Measurements from ENCODE around the gene MAP1LC3B2. TPM values are rescaled to one million over a fixed set of nuclear protein-coding genes. Genes with fewer than 3 reads are reported as not detected.

The MAP1LC3B2 gene
- total RNA-seq, 2 donors from 2014 or later: not detected

DNA sequence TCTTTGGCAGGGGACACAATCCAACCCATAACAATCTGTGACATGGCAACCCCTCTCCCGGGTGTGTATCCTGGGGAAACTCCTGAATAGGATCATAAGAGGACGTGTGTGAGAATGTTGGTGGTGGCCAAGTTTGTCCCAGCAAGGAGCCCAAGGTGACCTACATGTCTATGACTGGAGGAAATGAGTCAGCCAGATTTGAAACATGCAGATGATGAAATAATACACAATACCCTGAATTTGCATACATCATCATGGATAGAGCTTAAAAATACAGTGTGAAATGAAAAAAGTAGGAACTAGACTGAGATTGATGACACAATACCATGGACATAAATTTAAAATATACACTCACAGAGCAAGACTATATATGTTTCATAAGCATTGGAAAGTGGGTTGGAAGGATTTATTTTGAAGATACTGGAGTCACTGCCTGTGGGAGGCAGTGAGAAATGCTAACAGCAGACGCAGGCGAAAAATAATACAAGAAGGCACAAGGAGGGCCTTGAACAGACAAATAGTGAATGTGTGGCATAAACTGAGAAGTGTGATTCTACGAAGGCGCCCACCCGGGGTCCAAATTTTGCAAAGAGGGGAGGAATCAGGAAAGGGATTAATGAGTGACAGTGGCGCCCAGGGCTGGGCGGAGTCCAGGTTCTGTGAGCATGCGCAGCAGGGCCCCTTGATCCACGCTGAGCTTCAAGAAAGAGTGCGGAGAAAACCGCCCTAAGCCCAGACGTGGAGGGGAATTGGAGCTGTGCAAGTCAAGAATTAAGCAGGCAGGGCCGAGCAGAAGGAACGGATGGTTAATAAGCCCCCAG, 7.0 kb upstream of the MAP1LC3B2 start:
- intact Hi-C loops (cut with DNase I): no loop called here
- Histone ChIP-seq H3K4me3 (no peak overlapping the region), H3K36me3 (replicated peaks in 1 of 2; ENCODE audit: insufficient read depth in 1 of 2, low read depth in 2 of 2) (no peaks in the 10 kb centered on the region), H3K4me1 (no peaks in the 10 kb centered on the region), H3K27me3 (no peaks in the 10 kb centered on the region), H3K27ac (no peak overlapping the region), H3K9me3 (no peaks in the 10 kb centered on the region)
- TF ChIP-seq, protein P1, sequence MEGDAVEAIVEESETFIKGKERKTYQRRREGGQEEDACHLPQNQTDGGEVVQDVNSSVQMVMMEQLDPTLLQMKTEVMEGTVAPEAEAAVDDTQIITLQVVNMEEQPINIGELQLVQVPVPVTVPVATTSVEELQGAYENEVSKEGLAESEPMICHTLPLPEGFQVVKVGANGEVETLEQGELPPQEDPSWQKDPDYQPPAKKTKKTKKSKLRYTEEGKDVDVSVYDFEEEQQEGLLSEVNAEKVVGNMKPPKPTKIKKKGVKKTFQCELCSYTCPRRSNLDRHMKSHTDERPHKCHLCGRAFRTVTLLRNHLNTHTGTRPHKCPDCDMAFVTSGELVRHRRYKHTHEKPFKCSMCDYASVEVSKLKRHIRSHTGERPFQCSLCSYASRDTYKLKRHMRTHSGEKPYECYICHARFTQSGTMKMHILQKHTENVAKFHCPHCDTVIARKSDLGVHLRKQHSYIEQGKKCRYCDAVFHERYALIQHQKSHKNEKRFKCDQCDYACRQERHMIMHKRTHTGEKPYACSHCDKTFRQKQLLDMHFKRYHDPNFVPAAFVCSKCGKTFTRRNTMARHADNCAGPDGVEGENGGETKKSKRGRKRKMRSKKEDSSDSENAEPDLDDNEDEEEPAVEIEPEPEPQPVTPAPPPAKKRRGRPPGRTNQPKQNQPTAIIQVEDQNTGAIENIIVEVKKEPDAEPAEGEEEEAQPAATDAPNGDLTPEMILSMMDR (IDR thresholded peaks at IDR 0.05): no peak
- TF ChIP-seq POLR2A (IDR thresholded peaks at IDR 0.05): no peak
- DNase-seq (no peak), ATAC-seq (no peak)
- WGBS, 2 donors: 83 to 88% methylated on average over 16 of the region's 16 CpGs

DNA sequence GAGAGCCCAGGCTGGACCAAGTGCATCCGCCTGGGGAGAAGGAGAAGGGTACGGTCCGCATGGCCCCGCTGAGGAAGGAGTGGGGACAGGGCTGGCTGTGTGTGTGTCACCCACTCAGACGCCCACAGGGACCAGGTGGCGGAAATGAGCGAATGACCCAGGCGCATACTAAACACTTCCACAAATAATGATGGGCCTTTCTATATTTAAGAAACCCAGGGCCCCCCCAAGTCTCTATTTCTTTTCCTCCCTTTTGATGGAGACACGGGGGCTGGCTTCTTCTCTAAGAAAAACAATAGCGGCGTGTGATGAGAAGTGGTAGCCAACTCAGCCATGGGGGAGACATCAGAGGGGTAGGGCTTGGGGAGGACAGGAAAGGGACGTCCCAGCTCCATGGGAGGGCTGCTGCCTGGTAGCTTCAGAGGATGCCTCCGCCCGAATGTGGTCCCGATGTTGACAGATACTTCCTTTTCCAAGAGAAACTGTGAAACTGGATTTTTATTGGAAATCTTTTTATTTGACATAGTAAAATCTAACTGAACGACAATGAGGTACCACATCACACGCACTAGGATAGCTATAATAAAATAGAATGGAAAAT, 6.3 kb upstream of the MAP1LC3B2 start:
- WGBS, 2 donors: 90% methylated on average over 17 of the region's 17 CpGs
- TF ChIP-seq POLR2A (IDR thresholded peaks at IDR 0.05): no peak
- TF ChIP-seq, protein P1 (IDR thresholded peaks at IDR 0.05): no peak
- no peaks in the 10 kb centered on the region for H3K4me1 ChIP-seq

DNA sequence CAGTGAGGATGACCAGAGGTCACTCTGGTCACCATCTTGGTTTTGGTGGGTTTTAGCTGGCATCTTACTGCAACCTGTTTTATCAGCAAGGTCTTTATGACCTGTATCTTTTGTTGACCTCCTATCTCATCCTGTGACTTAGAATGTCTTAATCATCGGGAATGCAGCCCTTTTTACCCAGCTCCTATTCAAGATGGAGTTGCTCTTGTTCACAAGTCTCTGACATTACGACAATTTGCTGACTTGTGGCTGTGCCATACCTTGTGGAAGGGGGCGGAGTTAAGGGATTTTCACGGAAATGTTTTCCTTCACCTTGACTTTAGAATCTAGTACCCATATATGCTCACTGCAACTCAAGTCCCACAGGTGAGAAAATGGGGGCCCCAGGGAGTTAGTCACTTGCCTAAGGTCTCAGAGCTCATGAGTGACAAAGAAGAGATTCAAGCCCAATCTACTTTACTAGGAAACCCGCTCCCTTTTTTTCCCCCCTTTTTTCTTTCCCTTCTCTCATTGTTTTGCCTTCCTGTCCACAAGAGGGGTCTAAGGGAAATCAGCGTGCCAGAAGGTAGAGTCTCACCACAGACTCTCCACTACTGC, 2.7 kb upstream of the MAP1LC3B2 start:
- no peaks in the 10 kb centered on the region for H3K36me3 ChIP-seq (replicated peaks in 1 of 2; ENCODE audit: insufficient read depth in 1 of 2, low read depth in 2 of 2)
- TF ChIP-seq POLR2A (IDR thresholded peaks at IDR 0.05): no peak
- TF ChIP-seq, protein P1 (IDR thresholded peaks at IDR 0.05): no peak
- DNase-seq: no peak
- H3K27me3 ChIP-seq: no peaks in the 10 kb centered on the region
- H3K4me3 ChIP-seq: no peak overlapping the region
- WGBS, 2 donors: 89 to 92% methylated on average over 6 of the region's 6 CpGs
- H3K4me1 ChIP-seq: peaks cover 12% of the 10 kb centered on the region
- H3K27ac ChIP-seq: no peak overlapping the region
- intact Hi-C loops (cut with DNase I): no loop called here
- no peak for ATAC-seq
- no peaks in the 10 kb centered on the region for H3K9me3 ChIP-seq

More for the DNA sequence above, 6.3 kb upstream of the MAP1LC3B2 start:
- DNase-seq (no peak), ATAC-seq (no peak)
- Histone ChIP-seq H3K9me3 (no peaks in the 10 kb centered on the region), H3K27me3 (no peaks in the 10 kb centered on the region), H3K27ac (no peak overlapping the region), H3K36me3 (replicated peaks in 1 of 2; ENCODE audit: insufficient read depth in 1 of 2, low read depth in 2 of 2) (no peaks in the 10 kb centered on the region), H3K4me3 (no peak overlapping the region)
- intact Hi-C loops (cut with DNase I): no loop called here

DNA sequence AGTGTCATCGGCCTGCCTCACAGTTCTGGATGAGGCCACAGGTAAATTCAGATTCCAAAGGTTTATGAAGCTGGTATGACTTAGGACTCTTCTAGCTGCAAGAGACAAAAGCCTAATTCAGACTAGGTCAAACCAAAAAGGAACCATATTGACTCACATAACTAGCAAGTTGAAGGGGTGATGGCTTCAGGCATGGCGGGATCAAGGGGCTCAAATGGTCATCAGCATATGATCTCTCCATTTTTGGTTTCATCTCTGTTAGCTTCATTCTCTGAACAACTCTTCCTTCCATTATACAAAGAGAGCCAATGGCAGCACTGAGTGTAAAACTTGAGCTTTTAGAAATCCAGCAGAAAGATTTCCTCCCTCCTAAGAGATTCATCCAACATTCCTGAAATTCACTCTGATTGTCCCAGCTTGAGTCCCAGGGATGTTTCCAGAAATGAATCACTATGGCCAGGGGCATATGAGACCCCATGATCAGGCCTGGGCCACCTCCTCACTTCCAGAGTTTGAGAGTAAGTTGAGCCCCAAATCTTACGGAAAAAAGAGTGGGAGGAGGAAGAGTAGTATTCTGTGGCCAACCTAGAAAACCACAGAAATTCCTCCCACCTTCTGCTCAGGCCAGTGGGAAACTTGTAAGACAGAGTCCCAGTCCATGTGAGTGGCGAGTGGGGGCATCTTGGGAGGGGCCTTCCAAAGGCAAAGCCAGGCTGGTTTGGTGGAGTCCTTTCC, 2.0 kb upstream of the MAP1LC3B2 start:
- intact Hi-C loops (cut with DNase I): no loop called here
- Histone ChIP-seq H3K27ac (no peak overlapping the region), H3K4me1 (peaks cover 12% of the 10 kb centered on the region), H3K4me3 (no peak overlapping the region), H3K27me3 (no peaks in the 10 kb centered on the region), H3K9me3 (no peaks in the 10 kb centered on the region), H3K36me3 (replicated peaks in 1 of 2; ENCODE audit: insufficient read depth in 1 of 2, low read depth in 2 of 2) (no peaks in the 10 kb centered on the region)
- TF ChIP-seq POLR2A (IDR thresholded peaks at IDR 0.05): no peak
- TF ChIP-seq, protein P1 (IDR thresholded peaks at IDR 0.05): no peak
- DNase-seq (no peak), ATAC-seq (no peak)
- WGBS, 2 donors: 81 to 96% methylated on average over 4 of the region's 4 CpGs
